ENCODE data around the gene AP2A1.

DNA sequence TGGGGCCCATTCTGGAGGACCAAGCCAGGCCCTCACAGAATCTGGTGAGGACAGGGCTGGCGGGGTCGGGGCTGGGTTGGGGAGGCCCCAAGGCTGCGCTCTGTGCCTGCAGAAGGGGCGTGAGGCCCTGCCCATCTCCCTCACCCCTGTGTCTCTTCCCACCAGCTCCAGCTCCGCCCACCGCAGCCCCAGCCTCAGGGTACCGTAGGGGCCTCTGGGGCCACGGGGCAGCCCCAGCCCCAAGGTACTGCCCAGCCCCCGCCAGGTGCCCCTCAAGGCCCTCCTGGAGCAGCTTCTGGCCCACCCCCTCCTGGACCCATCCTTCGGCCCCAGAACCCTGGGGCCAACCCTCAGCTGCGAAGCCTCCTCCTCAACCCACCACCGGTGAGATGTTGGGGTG, 68.8 kb downstream of the AP2A1 start:
- TF ChIP-seq, protein P1, sequence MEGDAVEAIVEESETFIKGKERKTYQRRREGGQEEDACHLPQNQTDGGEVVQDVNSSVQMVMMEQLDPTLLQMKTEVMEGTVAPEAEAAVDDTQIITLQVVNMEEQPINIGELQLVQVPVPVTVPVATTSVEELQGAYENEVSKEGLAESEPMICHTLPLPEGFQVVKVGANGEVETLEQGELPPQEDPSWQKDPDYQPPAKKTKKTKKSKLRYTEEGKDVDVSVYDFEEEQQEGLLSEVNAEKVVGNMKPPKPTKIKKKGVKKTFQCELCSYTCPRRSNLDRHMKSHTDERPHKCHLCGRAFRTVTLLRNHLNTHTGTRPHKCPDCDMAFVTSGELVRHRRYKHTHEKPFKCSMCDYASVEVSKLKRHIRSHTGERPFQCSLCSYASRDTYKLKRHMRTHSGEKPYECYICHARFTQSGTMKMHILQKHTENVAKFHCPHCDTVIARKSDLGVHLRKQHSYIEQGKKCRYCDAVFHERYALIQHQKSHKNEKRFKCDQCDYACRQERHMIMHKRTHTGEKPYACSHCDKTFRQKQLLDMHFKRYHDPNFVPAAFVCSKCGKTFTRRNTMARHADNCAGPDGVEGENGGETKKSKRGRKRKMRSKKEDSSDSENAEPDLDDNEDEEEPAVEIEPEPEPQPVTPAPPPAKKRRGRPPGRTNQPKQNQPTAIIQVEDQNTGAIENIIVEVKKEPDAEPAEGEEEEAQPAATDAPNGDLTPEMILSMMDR (IDR thresholded peaks at IDR 0.05; ENCODE audit: poor library complexity, severe bottlenecking): no peak
- no peak for TF ChIP-seq POLR2AphosphoS5 (IDR thresholded peaks at IDR 0.05)
- TF ChIP-seq, protein P2, sequence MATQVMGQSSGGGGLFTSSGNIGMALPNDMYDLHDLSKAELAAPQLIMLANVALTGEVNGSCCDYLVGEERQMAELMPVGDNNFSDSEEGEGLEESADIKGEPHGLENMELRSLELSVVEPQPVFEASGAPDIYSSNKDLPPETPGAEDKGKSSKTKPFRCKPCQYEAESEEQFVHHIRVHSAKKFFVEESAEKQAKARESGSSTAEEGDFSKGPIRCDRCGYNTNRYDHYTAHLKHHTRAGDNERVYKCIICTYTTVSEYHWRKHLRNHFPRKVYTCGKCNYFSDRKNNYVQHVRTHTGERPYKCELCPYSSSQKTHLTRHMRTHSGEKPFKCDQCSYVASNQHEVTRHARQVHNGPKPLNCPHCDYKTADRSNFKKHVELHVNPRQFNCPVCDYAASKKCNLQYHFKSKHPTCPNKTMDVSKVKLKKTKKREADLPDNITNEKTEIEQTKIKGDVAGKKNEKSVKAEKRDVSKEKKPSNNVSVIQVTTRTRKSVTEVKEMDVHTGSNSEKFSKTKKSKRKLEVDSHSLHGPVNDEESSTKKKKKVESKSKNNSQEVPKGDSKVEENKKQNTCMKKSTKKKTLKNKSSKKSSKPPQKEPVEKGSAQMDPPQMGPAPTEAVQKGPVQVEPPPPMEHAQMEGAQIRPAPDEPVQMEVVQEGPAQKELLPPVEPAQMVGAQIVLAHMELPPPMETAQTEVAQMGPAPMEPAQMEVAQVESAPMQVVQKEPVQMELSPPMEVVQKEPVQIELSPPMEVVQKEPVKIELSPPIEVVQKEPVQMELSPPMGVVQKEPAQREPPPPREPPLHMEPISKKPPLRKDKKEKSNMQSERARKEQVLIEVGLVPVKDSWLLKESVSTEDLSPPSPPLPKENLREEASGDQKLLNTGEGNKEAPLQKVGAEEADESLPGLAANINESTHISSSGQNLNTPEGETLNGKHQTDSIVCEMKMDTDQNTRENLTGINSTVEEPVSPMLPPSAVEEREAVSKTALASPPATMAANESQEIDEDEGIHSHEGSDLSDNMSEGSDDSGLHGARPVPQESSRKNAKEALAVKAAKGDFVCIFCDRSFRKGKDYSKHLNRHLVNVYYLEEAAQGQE (IDR thresholded peaks at IDR 0.05; ENCODE audit: borderline replicate concordance): no peak
- no peak for TF ChIP-seq EP300 (conservative IDR thresholded peaks at IDR 0.05; ENCODE audit: poor library complexity, severe bottlenecking)
- TF ChIP-seq EZH2 (IDR thresholded peaks at IDR 0.05; ENCODE audit: borderline replicate concordance, insufficient read depth, low read length, poor library complexity, severe bottlenecking): no peak

Measured in neural cell (in vitro differentiated cells).